ENCODE measurements around the gene ANKK1. TPM values are rescaled to one million over a fixed set of nuclear protein-coding genes. Genes with fewer than 3 reads are reported as not detected.

The ANKK1 gene
- total and polyA plus RNA-seq, 10 of the 15 experiments (the other 5 are each of a cell fraction or from before 2014, with no cell fraction given), result not detected

- RAD21 ChIA-PET (ENCODE audit: unreplicated experiment), result no interaction called here
- POLR2A ChIA-PET, result no interaction called here
- H3K4me3 ChIP-seq, result no peak overlapping the region
- no TSS peak for BruUV-seq (replicated peaks)
- H3K4me1 ChIP-seq (ENCODE audit: control insufficient read depth, insufficient read depth, low read length), result no peaks in the 10 kb centered on the region
- 0% methylated on average over 3 of the region's 3 CpGs for WGBS (ENCODE audit: insufficient coverage, insufficient replicate concordance, low lambda C conversion rate, missing lambda C conversion rate)
- no peak overlapping the region for H3K27ac ChIP-seq (ENCODE audit: control insufficient read depth, insufficient read depth)
- H4K20me1 ChIP-seq (ENCODE audit: control insufficient read depth, insufficient read depth), result no peaks in the 10 kb centered on the region
- intact Hi-C loops (cut with micrococcal nuclease; ENCODE audit: unreplicated experiment) (no loop called here), in situ Hi-C loops (cut with MboI) (no loop called here)
- no peak for ATAC-seq
- H3K36me3 ChIP-seq (ENCODE audit: control insufficient read depth in 2 of 2, insufficient read depth in 2 of 2, low read length in 1 of 2), result no peaks in the 10 kb centered on the region
- no peaks in the 10 kb centered on the region for H3K79me2 ChIP-seq (ENCODE audit: control insufficient read depth, insufficient read depth, low read length)
- no peak for DNase-seq (ENCODE audit: low read depth, low spot score)
- FAIRE-seq, result no peak
- peaks cover 0 to 4% of the 10 kb centered on the region in 2 experiments; a peak in 3 of 4 replicates for H3K27me3 ChIP-seq (replicated peaks in 1 of 2; ENCODE audit: control insufficient read depth in 2 of 2, insufficient read depth in 2 of 2, low read length in 1 of 2)
- CTCF ChIA-PET, result no interaction called here
- H2AFZ ChIP-seq (ENCODE audit: control insufficient read depth, low read depth, low read length), result no peak overlapping the region
- SMC1A ChIA-PET (ENCODE audit: uncharacterized antibody, unreplicated experiment), result no interaction called here
- no peaks in the 10 kb centered on the region for H3K9me3 ChIP-seq (replicated peaks; ENCODE audit: control insufficient read depth, insufficient read depth, low read length)
- H3K9ac ChIP-seq (ENCODE audit: control insufficient read depth, insufficient read depth, low read length), result no peak overlapping the region
- no peak for TF ChIP-seq KAT2A (conservative IDR thresholded peaks at IDR 0.05; ENCODE audit: control insufficient read depth, low read depth, low read length)
- no peak for TF ChIP-seq SKIL (IDR thresholded peaks at IDR 0.05; ENCODE audit: low read depth, poor library complexity, severe bottlenecking)
- TF ChIP-seq, protein P1, sequence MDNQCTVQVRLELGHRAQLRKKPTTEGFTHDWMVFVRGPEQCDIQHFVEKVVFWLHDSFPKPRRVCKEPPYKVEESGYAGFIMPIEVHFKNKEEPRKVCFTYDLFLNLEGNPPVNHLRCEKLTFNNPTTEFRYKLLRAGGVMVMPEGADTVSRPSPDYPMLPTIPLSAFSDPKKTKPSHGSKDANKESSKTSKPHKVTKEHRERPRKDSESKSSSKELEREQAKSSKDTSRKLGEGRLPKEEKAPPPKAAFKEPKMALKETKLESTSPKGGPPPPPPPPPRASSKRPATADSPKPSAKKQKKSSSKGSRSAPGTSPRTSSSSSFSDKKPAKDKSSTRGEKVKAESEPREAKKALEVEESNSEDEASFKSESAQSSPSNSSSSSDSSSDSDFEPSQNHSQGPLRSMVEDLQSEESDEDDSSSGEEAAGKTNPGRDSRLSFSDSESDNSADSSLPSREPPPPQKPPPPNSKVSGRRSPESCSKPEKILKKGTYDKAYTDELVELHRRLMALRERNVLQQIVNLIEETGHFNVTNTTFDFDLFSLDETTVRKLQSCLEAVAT (IDR thresholded peaks at IDR 0.05), result no peak
- no peak for TF ChIP-seq SREBF2 (IDR thresholded peaks at IDR 0.05; ENCODE audit: low read length)
- H3K4me2 ChIP-seq (ENCODE audit: control insufficient read depth, insufficient read depth), result no peak overlapping the region
Observed at GRCh38 chr11:113392236-113392921, 4.8 kb downstream of the ANKK1 start.

Data from GM12878 (cell line).